GM12878 (cell line): ENCODE measurements around the gene TMED5. TPM values are rescaled to one million over a fixed set of nuclear protein-coding genes. Genes with fewer than 3 reads are reported as not detected.

Source experiments
- CHD2 ChIP-seq: IDR thresholded peaks from 2 replicates; pipeline ENCODE4 v1.6.1; 2011; ENCODE audit warnings: low read depth, low read length, improper control_type of control experiment, borderline replicate concordance
- CTCF ChIP-seq, 3 experiments: IDR thresholded peaks in 2 of 3; conservative IDR thresholded peaks in 1 of 3; 2 replicates each; pipeline ENCODE4 v1.5.1; 2011; ENCODE audit warnings: low read depth in 3 of 3, low read length in 3 of 3, mild to moderate bottlenecking in 3 of 3, control low read depth in 2 of 3, moderate library complexity in 2 of 3, inconsistent platforms in 1 of 3, mixed read lengths in 1 of 3; ENCODE audit not compliant: control insufficient read depth in 2 of 3, insufficient read depth in 1 of 3; ENCODE audit errors: extremely low read depth in 1 of 3
- GABPA ChIP-seq: IDR thresholded peaks from 2 replicates; pipeline ENCODE4 v1.6.1; 2014; ENCODE audit warnings: antibody characterized with exemption, low read depth, mild to moderate bottlenecking, inconsistent platforms
- JUNB ChIP-seq: IDR thresholded peaks from 2 replicates; pipeline ENCODE4 v1.6.1; 2016; ENCODE audit warnings: antibody characterized with exemption, mild to moderate bottlenecking
- MAX ChIP-seq: IDR thresholded peaks from 2 replicates; pipeline ENCODE4 v1.6.1; 2012; ENCODE audit warnings: low read depth, low read length, improper control_type of control experiment
- MEF2B ChIP-seq: fragments of 450-650 bp; IDR thresholded peaks from 2 replicates; pipeline ENCODE4 v1.6.1; 2018; ENCODE audit warnings: mild to moderate bottlenecking, moderate library complexity; ENCODE audit not compliant: partially characterized antibody, poor library complexity, severe bottlenecking
- NR2C2 ChIP-seq: IDR thresholded peaks from 2 replicates; pipeline ENCODE4 v1.6.1; 2011; ENCODE audit warnings: borderline replicate concordance, low read depth; ENCODE audit not compliant: control insufficient read depth, insufficient read length
- NR2F1 ChIP-seq: fragments of 450-650 bp; conservative IDR thresholded peaks from 2 replicates; pipeline ENCODE4 v1.6.1; 2017; ENCODE audit warnings: mild to moderate bottlenecking
- POLR2AphosphoS2 ChIP-seq: IDR thresholded peaks from 2 replicates; pipeline ENCODE4 v1.6.1; 2011; ENCODE audit warnings: low read depth, mild to moderate bottlenecking, low read length, improper control_type of control experiment, moderate library complexity
- POLR2AphosphoS5 ChIP-seq: IDR thresholded peaks from 2 replicates; pipeline ENCODE4 v1.6.1; 2011; ENCODE audit warnings: mild to moderate bottlenecking, low read length, inconsistent platforms
- RAD51 ChIP-seq: fragments of 450-650 bp; IDR thresholded peaks from 2 replicates; pipeline ENCODE4 v1.6.1; 2016; ENCODE audit warnings: moderate library complexity, mild to moderate bottlenecking, inconsistent platforms
- RB1 ChIP-seq: fragments of 450-650 bp; formaldehyde crosslinking; IDR thresholded peaks from 2 replicates; pipeline ENCODE4 v1.6.1; 2017; ENCODE audit warnings: mild to moderate bottlenecking, borderline replicate concordance
- RCOR1 ChIP-seq: conservative IDR thresholded peaks from 2 replicates; pipeline ENCODE4 v1.6.1; 2012; ENCODE audit warnings: low read depth, low read length, improper control_type of control experiment
- RUNX3 ChIP-seq: IDR thresholded peaks from 2 replicates; pipeline ENCODE4 v1.6.1; 2012; ENCODE audit warnings: low read length, inconsistent platforms
- SMARCA5 ChIP-seq: fragments of 450-650 bp; IDR thresholded peaks from 2 replicates; pipeline ENCODE4 v1.6.1; 2017; ENCODE audit warnings: mild to moderate bottlenecking
- SRF ChIP-seq, 2 experiments: IDR thresholded peaks; 2 replicates each; pipeline ENCODE4 v1.6.1; 2011; ENCODE audit warnings: low read depth in 2 of 2, low read length in 2 of 2, mild to moderate bottlenecking in 1 of 2, moderate library complexity in 1 of 2
- STAT1 ChIP-seq: fragments of 450-650 bp; conservative IDR thresholded peaks from 2 replicates; pipeline ENCODE4 v1.6.1; 2014; ENCODE audit warnings: antibody characterized with exemption, mild to moderate bottlenecking
- ZBTB11 ChIP-seq: fragments of 450-650 bp; formaldehyde crosslinking; IDR thresholded peaks from 2 replicates; pipeline ENCODE4 v1.5.0; 2022; ENCODE audit warnings: mild to moderate bottlenecking, missing genetic modification characterization
- ZNF592 ChIP-seq: fragments of 450-650 bp; IDR thresholded peaks from 2 replicates; pipeline ENCODE4 v1.6.1; 2017; ENCODE audit warnings: mild to moderate bottlenecking, moderate library complexity
- ZZZ3 ChIP-seq: IDR thresholded peaks from 2 replicates; pipeline ENCODE4 v1.6.1; 2011; ENCODE audit warnings: low read depth; ENCODE audit not compliant: control insufficient read depth, insufficient read length
- polyA plus RNA-seq, 11 experiments: library from polyadenylated mRNA; depleted of rRNA in 4 of 11; unstranded in 6 of 11; stranded (reverse) in 5 of 11; fragments of >200 nt; fragmentation: Nextera tagmentation in 4 of 11; fragmentation: Illumina TruSeq in 1 of 11; extraction: Ambion mirVana in 4 of 11; extraction: Trizol in 1 of 11; gene quantifications; 1 replicate in 1 of 11; 2 replicates in 10 of 11; pipeline versions ENCODE4 v1.2.1 to v1.2.3, GENCODE V29; 2011 to 2016; ENCODE audit warnings: inconsistent platforms in 2 of 11, missing spikeins in 2 of 11, low read depth in 1 of 11
- total RNA-seq, 4 experiments: library from RNA; depleted of rRNA in 3 of 4; stranded (reverse); fragments of >200 nt in 3 of 4; fragmentation: Illumina TruSeq in 1 of 4; extraction: Trizol in 1 of 4; gene quantifications; 2 replicates each; pipeline versions ENCODE4 v1.2.1 to v1.2.3, GENCODE V29; 2013 to 2021

Gene TMED5
- total and polyA plus RNA-seq, 10 of the 15 experiments (the other 5 are each of a cell fraction or from before 2014, with no cell fraction given), result 18.5 to 80.6 (median 54.0) TPM

DNA sequence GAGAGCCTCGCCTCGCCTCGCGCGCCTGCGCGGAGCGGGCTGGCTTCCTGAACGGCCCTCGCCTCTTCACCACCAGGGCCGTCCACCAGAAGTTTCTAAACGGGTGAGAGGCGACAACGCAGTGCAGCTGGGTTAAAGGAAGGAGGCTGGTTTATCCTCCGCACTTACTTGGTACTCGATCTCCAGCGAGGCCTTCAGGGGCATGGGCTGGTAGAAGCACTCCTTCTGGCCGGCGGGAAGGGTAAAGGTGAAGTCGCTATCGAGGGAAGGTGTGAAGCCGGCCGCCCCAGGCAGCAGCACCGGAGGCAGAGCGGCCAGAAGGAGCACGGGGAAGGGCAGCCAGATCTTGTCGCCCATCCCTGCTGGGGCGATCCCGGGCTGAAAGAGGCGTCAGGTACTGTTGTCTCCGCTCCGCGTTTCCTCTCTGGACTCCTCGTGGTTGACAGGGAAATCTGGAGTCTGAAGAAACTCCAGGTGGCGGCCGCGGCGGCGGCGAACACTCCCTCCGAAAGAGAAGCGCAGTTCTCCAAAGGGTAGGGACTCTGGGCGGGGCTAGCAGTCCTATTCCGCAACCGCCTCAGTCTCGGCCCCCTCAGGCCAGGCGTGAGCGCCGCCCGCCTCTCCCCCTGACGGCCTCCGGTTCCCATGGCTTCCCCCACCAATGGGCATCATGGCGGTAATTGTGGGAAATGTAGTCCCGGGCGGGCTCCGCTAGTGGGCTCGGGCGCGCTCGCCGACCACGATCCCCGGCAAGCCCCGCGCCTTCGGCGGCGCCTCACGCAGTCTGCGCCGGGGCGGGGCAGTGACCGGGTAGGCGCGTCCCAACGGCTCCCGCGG, at the start of gene TMED5 (continued):
- TF ChIP-seq ZBTB11 (CRISPR knock-in tag), result no peak
- peak; percentile 41 for TF ChIP-seq MEF2B
- TF ChIP-seq CHD2, result peak; percentile 72
- TF ChIP-seq MAX, result peak; percentile 61
- 0 out of 2 replicates have a peak, but pooled peaks have one; percentile 17 for TF ChIP-seq RB1
- TF ChIP-seq RAD51, result no peak
- TF ChIP-seq GABPA, result peak; percentile 34; the same call in 1 of the 2 replicates
- peak in 2 of 3 experiments; percentile 1 to 9; a peak in 2 of 6 replicates for TF ChIP-seq CTCF (IDR thresholded peaks at IDR 0.05 in 2 of 3, conservative IDR thresholded peaks at IDR 0.05 in 1 of 3; ENCODE audit: control insufficient read depth in 2 of 3, extremely low read depth in 1 of 3, insufficient read depth in 1 of 3, low read depth in 3 of 3, low read length in 3 of 3)
- TF ChIP-seq RUNX3, result peak; percentile 58
- TF ChIP-seq SRF (IDR thresholded peaks at IDR 0.05; ENCODE audit: low read depth in 2 of 2, low read length in 2 of 2), result 0 out of 4 replicates have a peak, but pooled peaks of 1 of the 2 experiments have one; percentile 25
- 0 out of 2 replicates have a peak, but pooled peaks have one; percentile 13 for TF ChIP-seq RCOR1
- TF ChIP-seq SMARCA5, result peak; percentile 79; the same call in 1 of the 2 replicates
- no peak for TF ChIP-seq NR2C2
- TF ChIP-seq STAT1, result no peak
- TF ChIP-seq ZZZ3, result no peak
- no peak for TF ChIP-seq JUNB
- 0 out of 2 replicates have a peak, but pooled peaks have one; percentile 54 for TF ChIP-seq POLR2AphosphoS2
- TF ChIP-seq POLR2AphosphoS5, result peak; percentile 89
- TF ChIP-seq ZNF592, result no peak
- TF ChIP-seq NR2F1, result peak; percentile 28; the same call in 1 of the 2 replicates
